Ureter (tissue), 1 donor: ENCODE data around the gene SNX20. TPM values are rescaled to one million over a fixed set of nuclear protein-coding genes. Genes with fewer than 3 reads are reported as not detected.
A peak's percentile ranks its signal among the peaks of the same experiment; 100 is the strongest.

ENCODE experiments used
- DNase-seq: peaks from one replicate; pipeline ENCODE4 v3.0.0-alpha.2; 2020; ENCODE audit warnings: low spot score
- total RNA-seq: library from RNA; stranded (reverse); gene quantifications from one replicate; pipeline ENCODE4 v1.2.4, GENCODE V29; 2023
- donor health status: DM: yes; HTN: yes; CAD: no.

Gene SNX20
- total RNA-seq, 1 donor from 2014 or later: 1.8 TPM

DNA sequence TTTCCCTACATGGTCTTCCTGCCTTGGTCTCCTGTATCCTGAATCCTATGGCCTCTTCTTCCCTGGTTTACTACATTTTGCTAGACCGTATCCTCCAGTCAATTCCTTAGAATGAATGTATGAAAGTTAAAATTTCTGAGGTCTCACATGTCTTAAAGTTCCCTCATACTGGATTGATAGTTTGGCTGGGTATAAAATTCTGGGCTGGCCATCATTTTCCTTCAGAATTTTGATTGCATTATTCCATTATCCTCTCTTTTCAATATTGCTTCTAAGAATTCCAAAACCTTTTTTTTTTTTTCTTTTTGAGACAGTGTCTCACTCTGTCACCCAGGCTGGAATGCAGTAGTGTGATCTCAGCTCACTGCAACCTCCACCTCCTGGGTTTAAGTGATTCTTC is 23.1 kb upstream of the SNX20 start:
- DNase-seq: no peak

- DNase-seq: no peak
Measured at GRCh38 chr16:50702725-50703124, 21.6 kb upstream of the SNX20 start.

- DNase-seq: no peak
Measured at GRCh38 chr16:50699326-50700159, 18.4 kb upstream of the SNX20 start.

DNA sequence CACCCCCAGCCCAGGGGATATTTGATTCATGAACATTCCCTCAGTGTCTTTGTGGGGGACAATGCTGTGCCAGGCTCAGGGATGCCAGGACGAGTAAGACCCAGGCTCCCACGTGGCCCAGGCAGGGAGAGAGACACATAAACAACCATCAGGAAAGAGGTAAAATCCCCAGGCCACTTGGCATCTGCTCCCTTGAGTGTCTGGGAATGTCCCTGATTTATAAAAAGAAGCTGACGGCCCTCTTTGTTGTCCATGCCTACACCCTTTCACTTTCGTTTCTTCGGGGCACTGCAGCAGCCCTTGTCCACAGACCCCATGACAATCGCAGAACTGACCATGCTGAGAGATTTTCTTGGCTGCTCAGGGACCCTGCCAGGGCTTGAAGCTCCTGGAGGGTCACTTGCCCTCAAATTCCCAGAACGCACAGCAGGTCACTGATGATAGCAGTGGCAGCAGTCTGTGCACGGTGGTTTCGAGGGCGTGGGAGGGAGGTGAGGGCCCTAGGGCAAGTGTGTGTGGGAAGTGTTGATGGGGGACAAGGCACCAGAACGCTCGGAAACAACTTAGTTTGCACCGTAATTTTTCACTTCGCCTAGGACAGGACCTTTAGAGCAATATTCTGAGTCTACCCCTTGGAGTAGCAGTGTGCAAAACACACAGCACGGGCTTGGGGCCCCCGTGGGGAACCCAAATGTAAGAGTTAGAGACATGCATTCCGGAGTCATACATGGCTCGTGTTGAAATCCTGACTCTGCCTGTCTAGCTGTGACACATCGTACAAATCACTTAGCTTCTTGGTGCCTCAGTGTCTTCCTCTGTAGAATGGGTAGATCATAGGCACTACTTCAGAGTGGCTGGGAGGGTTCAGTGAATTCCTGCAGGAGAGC is 17.0 kb upstream of the SNX20 start:
- DNase-seq: no peak

- no peak for DNase-seq
Measured at GRCh38 chr16:50697421-50697715, 16.3 kb upstream of the SNX20 start.

DNA sequence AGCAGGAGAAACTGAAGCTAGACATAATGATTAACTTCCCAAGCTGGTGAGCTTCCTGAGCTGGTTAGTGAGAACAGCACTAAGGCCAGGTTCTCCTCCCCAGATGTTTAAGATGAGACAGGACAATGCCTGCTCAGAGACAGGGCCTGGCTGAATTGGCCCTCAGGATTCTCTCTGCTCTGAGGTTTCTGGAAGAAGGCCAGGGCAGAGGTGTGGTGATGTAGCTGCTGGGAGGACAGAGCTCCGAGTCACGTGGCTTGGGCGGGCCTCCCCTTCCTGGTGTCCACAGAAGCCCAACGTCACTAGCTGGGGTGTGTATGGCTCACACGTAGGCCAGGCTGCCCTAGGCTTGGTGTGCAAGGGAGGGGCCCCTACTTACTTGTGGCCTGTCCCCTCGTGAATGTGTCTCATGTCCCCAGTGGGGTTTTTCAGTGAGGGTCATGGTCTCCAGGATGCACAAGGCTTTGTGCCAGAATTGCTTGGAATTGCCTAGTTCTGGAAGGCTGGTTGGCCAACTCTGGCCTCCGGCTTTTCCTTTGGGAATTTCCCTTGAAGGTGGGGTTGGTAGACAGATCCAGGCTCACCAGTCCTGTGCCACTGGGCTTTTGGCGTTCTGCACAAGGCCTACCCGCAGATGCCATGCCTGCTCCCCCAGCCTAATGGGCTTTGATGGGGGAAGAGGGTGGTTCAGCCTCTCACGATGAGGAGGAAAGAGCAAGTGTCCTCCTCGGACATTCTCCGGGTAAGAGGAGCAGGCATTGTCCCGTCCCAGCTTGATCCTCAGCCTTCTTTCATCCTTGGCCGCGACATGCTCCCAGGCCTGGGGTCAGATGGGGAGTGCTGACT is 15.7 kb upstream of the SNX20 start:
- DNase-seq: peak; percentile 84

- DNase-seq: no peak
Measured at GRCh38 chr16:50696126-50696525, 15.0 kb upstream of the SNX20 start.

DNA sequence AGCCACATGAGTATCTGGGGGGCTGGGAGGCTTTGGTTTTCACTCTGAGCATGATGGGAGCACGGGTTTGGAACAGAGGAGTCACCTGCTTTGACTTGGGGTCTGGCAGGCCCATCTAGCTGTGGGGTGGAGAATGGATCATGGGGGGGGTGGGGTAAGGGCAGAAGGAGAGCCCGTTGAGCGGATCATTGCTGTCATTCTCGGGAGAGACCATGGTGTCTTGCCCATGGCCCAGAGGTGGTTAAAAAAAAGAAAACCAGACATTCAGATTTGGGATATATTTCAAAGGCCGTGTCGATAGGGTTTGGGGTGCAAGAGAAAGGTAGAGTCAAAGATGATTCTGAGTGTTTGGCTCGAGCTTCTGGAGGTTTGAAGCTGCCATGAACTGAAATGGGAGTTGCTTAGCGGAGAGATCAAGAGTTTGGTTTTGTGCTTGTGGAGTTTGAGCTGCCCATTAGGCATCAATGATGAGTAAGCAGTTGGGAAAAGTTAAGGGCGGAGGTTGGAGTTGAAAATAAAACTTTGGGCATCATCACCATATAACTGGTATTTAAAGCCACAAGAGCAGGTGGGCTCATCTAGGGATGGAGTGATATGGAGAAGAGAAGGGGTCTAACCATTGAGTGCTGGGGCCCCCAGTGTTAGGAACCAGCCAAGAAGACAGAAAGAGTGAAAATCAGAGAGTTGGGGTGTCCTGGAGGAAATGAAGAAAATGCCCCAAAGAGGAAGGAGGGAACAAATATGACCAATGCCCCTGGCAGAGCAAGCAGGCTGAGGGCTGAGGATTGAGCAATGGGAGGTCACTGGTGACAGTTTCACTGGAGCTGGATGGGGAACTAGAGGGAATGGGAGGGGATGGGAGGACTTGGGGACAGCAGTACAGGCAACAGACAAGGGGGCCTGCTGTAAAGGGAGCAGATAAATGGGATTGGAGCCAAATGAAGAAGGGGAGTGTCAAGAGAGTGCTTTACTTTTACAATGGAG is 14.2 kb upstream of the SNX20 start:
- no peak for DNase-seq

- DNase-seq: no peak
Measured at GRCh38 chr16:50694206-50694605, 13.1 kb upstream of the SNX20 start.

GRCh38 chr16:50692999-50693781 is 12.1 kb upstream of the SNX20 start, which contains the start of gene NOD2:
TSS of gene NOD2 (plus strand) at chr16:50693606. CDS start at chr16:50699496, 5,890 bp downstream.
- DNase-seq: no peak

- no peak for DNase-seq
Measured at GRCh38 chr16:50692644-50692998, 11.5 kb upstream of the SNX20 start.

DNA sequence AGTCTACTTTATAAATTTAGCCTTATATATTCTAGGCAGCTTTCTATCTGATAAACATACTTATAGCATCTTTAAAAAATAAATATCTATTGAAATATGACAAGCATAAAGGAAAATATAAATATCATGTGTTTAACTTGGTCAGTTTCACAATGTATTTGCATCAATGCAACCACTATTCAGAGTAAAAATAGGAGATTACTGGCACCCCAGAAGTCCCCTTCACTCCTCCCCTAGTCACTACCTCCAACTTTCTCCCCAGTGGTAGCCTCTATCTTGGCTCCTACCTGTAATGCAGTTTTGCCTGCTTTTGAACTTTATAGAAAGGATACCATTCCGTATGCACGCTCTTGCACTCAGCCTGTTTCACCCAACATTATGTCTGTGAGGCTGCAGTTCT is 9.1 kb upstream of the SNX20 start:
- DNase-seq: no peak

DNA sequence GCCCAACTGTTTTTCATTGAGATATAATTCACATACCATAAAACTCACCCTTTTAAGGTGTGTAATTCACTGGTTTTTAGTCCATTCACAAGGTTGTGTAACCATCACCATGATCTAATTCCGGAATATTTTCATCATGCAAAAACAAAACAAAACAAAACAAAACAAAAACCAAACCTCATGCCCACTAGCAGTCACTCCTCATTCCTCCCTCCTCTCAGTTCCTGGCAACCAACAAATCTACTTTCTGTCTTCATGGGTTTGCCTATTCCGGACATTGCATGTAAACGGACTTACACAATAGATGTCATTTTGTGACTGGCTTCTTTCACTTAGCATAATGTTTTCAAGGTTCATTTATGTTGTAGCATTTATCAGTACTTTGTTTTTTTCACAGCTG is 7.8 kb upstream of the SNX20 start:
- no peak for DNase-seq

GRCh38 chr16:50688083-50688482 is 7.0 kb upstream of the SNX20 start:
- no peak for DNase-seq

DNA sequence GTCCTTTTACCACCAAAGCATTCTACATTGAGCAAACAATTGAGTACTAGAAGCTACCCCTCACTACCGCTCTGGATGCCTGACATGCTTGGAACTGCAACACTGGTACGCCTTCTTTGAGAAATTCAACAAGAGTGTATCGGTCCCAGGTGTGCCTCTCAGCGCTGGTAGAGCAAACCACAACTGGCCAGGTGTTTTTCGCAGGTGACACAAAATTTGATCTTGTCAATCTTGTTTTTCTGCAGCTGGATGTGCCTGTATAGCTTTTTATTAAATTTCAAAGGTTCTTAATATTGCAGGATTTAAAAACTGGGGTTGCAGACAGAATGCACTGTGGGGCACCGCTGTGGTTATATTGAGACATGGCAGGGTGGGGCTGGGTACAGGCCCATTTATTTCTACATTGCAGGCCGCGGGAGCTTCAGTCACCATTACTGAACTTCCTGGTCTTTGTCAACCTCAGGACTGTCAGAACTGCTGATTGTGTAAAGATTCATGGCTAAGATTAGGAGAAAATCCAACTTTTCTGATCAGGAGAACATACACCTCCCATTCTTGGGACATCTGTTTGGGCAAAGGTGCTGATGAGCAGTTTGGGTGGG is 4.5 kb upstream of the SNX20 start:
- no peak for DNase-seq

GRCh38 chr16:50684823-50685461 is 3.8 kb upstream of the SNX20 start:
- no peak for DNase-seq

GRCh38 chr16:50683689-50684374 is 2.7 kb upstream of the SNX20 start:
- no peak for DNase-seq

DNA sequence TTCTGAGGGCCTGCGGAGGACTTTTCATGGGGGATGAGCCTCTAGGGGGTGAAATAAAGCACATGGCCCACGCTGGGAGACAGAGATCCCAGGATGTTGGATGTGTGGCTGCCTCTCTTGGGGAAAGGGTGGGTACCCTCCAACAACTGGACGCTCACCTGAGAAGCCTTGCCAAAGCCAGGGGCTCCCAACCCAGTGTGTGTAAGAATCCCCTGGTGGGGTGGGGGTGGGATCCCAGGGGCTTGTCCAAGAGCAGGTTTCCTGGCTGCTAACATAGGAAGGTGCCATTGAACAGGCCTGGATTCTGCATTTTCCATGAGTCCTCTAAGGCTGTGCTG is 587 bp downstream of the SNX20 start:
- DNase-seq: no peak
